GM18499 (cell line): ENCODE results near the gene TRAM2.

Experiments
- ATAC-seq: cut with Tn5 transposase; IDR thresholded peaks from one replicate; pipeline ENCODE4 v1.9.1; 2021; ENCODE audit warnings: moderate number of reproducible peaks; ENCODE audit not compliant: insufficient read depth, unreplicated experiment

Gene TRAM2

GRCh38 chr6:52548999-52549398, 27.9 kb downstream of the TRAM2 start:
- ATAC-seq, result no peak

- no peak for ATAC-seq
These were observed 28.5 kb downstream of the TRAM2 start for GRCh38 chr6:52548353-52548713.

GRCh38 chr6:52547647-52548352, 29.1 kb downstream of the TRAM2 start:
- no peak for ATAC-seq

GRCh38 chr6:52546678-52547077, 30.2 kb downstream of the TRAM2 start:
- ATAC-seq, result peak; percentile 60

- peak; percentile 40 for ATAC-seq
These were observed 30.7 kb downstream of the TRAM2 start for GRCh38 chr6:52546192-52546591.

GRCh38 chr6:52545406-52546119, 31.3 kb downstream of the TRAM2 start:
- ATAC-seq, result no peak

GRCh38 chr6:52544602-52545405, 32.1 kb downstream of the TRAM2 start:
- no peak for ATAC-seq

GRCh38 chr6:52543729-52544601, 32.9 kb downstream of the TRAM2 start:
- ATAC-seq, result no peak

- no peak for ATAC-seq
These were observed 33.6 kb downstream of the TRAM2 start for GRCh38 chr6:52543262-52543661.

- no peak for ATAC-seq
These were observed 35.7 kb downstream of the TRAM2 start for GRCh38 chr6:52541135-52541534.

- no peak for ATAC-seq
These were observed 36.5 kb downstream of the TRAM2 start for GRCh38 chr6:52540286-52540902.

- no peak for ATAC-seq
These were observed 37.3 kb downstream of the TRAM2 start for GRCh38 chr6:52539607-52540006.

- no peak for ATAC-seq
These were observed 37.9 kb downstream of the TRAM2 start for GRCh38 chr6:52538901-52539354.

- no peak for ATAC-seq
These were observed 38.5 kb downstream of the TRAM2 start for GRCh38 chr6:52538252-52538900.

- peak; percentile 36 for ATAC-seq
These were observed 39.7 kb downstream of the TRAM2 start for GRCh38 chr6:52537001-52537753.

- ATAC-seq, result no peak
These were observed 40.4 kb downstream of the TRAM2 start for GRCh38 chr6:52536424-52536916.

GRCh38 chr6:52535711-52536423, 41.0 kb downstream of the TRAM2 start:
- no peak for ATAC-seq

- ATAC-seq, result no peak
These were observed 41.9 kb downstream of the TRAM2 start for GRCh38 chr6:52534966-52535390.
